ENCODE results near the gene C14orf93.

Gene C14orf93

DNA sequence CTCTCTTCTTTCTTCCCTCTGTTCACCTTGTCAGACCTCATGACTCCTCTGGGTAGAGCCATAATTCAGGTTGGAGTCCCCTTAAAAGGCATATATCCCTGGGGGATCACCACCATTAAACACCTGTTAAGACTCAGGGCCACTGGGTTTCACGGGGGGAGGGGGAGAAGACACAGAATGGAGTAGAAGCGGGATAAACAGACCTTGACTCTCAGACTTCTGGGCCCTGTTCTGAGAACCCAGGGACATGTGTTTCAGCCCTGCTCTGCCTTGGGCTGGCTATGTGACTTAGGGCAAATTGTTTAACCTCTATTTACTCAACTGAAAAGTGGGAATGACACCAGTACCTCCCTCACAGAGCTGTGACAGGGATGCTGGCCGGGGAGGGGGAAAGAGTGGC is 42.7 kb upstream of the C14orf93 start:
- no peaks in the 10 kb centered on the region for H3K36me3 ChIP-seq

DNA sequence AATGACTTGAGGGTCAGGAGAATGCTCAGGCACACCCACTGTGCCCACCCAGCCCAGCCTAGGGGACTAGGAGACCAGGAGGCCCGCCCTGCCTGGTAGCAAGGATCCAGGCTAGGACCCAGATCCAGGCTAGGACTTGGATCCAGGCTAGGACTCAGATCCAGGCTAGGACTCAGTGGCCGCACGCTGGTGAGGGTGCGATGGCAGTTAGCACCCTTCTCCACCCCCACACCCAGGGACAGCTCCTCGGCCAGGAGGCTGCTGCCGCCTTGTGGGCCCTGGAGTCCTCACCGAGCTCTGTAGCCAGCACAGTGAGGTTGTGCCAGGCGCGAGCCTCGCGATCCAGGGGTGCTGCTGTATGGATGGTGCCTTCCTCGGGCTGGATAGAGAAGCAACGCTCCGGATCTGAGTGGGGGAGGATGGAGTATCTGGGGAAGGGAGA is 42.3 kb upstream of the C14orf93 start:
- peaks cover 12 to 20% of the 10 kb centered on the region in 2 experiments for H3K4me1 ChIP-seq (ENCODE audit: control insufficient read depth in 1 of 2, insufficient read depth in 1 of 2, low read depth in 1 of 2, low read length in 1 of 2)
- H3K36me3 ChIP-seq, result no peaks in the 10 kb centered on the region
- peaks cover 17% of the 10 kb centered on the region for H3K27me3 ChIP-seq
- TF ChIP-seq, protein P1, sequence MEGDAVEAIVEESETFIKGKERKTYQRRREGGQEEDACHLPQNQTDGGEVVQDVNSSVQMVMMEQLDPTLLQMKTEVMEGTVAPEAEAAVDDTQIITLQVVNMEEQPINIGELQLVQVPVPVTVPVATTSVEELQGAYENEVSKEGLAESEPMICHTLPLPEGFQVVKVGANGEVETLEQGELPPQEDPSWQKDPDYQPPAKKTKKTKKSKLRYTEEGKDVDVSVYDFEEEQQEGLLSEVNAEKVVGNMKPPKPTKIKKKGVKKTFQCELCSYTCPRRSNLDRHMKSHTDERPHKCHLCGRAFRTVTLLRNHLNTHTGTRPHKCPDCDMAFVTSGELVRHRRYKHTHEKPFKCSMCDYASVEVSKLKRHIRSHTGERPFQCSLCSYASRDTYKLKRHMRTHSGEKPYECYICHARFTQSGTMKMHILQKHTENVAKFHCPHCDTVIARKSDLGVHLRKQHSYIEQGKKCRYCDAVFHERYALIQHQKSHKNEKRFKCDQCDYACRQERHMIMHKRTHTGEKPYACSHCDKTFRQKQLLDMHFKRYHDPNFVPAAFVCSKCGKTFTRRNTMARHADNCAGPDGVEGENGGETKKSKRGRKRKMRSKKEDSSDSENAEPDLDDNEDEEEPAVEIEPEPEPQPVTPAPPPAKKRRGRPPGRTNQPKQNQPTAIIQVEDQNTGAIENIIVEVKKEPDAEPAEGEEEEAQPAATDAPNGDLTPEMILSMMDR (IDR thresholded peaks at IDR 0.05), result no peak
- no peak overlapping the region for H3K27ac ChIP-seq
- H3K4me3 ChIP-seq (ENCODE audit: low read depth in 1 of 2, low read length in 1 of 2), result no peak overlapping the region
- no peaks in the 10 kb centered on the region for H3K9me3 ChIP-seq

More for the DNA sequence above, 42.7 kb upstream of the C14orf93 start:
- Histone ChIP-seq H3K27ac (no peak overlapping the region), H3K27me3 (peaks cover 17% of the 10 kb centered on the region), H3K4me1 (ENCODE audit: control insufficient read depth in 1 of 2, insufficient read depth in 1 of 2, low read depth in 1 of 2, low read length in 1 of 2) (peaks cover 13 to 22% of the 10 kb centered on the region in 2 experiments), H3K4me3 (ENCODE audit: low read depth in 1 of 2, low read length in 1 of 2) (no peak overlapping the region), H3K9me3 (no peaks in the 10 kb centered on the region)
- TF ChIP-seq, protein P1 (IDR thresholded peaks at IDR 0.05), result no peak

DNA sequence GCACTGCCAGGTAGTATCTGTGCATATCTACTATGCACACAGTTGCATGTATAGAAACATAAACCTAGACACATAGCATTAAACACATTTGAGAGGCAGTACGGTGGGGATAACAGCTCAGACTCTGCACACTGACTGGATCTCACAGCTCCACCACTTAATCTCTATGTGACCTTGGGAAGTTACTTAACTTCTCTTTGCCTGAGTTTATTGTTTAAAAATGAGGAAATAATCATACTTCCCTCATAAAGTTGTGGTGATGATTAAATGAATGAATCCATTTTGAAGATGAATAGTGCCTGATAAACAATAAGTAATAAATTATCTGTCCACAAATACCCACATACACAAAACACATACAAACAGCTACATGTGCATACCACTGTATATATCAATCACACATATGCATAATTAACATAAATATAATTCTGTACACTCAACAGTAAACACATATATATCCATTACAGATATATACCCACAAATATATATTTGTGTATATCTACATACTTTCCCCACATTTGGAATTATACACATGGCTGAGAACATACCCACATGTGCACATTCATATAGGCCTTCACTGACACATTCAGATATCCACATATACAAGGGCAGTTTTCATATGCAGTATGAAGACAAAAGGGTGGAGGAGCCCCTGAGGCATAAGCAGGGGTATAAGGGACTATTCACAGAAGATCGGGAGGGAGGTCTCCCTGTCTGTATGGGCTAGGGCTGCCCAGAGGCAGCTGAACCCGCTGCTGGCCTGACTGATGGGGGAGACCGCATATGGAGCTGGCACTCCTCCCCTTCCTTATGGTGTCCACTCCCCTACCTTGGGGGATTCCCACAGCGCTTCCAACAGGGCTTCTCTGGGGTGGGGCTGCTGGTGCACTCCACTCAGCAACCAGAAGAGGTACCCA is 41.5 kb upstream of the C14orf93 start:
- H3K36me3 ChIP-seq, result no peaks in the 10 kb centered on the region
- H3K4me3 ChIP-seq (ENCODE audit: low read depth in 1 of 2, low read length in 1 of 2), result no peak overlapping the region
- H3K27ac ChIP-seq, result peak overlapping the region; percentile 27
- H3K9me3 ChIP-seq, result no peaks in the 10 kb centered on the region
- TF ChIP-seq, protein P1 (IDR thresholded peaks at IDR 0.05), result no peak
- H3K27me3 ChIP-seq, result peaks cover 9% of the 10 kb centered on the region
- H3K4me1 ChIP-seq (ENCODE audit: control insufficient read depth in 1 of 2, insufficient read depth in 1 of 2, low read depth in 1 of 2, low read length in 1 of 2), result peaks cover 4 to 11% of the 10 kb centered on the region in 2 experiments

DNA sequence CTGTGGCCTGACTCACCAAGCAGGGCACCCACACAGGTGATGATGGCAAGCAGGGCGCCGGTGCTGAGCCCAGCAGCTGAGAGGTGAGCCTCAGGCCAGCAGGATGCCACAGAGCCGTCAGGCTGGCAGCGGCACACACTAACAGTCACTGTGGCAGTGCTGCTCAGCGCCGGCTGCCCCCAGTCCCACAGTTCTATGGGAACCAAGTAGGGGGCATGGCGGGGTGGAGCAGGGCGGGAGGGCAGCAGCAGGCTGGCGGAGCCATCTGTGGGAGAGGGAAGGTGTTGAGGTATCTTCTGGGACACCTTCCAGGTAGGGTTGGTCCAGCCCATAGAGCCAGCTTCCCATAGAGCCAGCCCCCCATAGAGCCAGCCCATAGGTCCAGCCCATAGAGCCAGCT is 39.1 kb upstream of the C14orf93 start:
- H3K4me3 ChIP-seq (ENCODE audit: low read depth in 1 of 2, low read length in 1 of 2), result no peak overlapping the region
- no peak overlapping the region for H3K27ac ChIP-seq
- H3K4me1 ChIP-seq (ENCODE audit: control insufficient read depth in 1 of 2, insufficient read depth in 1 of 2, low read depth in 1 of 2, low read length in 1 of 2), result peaks cover 0 to 8% of the 10 kb centered on the region in 2 experiments
- no peaks in the 10 kb centered on the region for H3K36me3 ChIP-seq
- TF ChIP-seq, protein P1 (IDR thresholded peaks at IDR 0.05), result no peak
- peaks cover 6% of the 10 kb centered on the region for H3K27me3 ChIP-seq
- H3K9me3 ChIP-seq, result no peaks in the 10 kb centered on the region

DNA sequence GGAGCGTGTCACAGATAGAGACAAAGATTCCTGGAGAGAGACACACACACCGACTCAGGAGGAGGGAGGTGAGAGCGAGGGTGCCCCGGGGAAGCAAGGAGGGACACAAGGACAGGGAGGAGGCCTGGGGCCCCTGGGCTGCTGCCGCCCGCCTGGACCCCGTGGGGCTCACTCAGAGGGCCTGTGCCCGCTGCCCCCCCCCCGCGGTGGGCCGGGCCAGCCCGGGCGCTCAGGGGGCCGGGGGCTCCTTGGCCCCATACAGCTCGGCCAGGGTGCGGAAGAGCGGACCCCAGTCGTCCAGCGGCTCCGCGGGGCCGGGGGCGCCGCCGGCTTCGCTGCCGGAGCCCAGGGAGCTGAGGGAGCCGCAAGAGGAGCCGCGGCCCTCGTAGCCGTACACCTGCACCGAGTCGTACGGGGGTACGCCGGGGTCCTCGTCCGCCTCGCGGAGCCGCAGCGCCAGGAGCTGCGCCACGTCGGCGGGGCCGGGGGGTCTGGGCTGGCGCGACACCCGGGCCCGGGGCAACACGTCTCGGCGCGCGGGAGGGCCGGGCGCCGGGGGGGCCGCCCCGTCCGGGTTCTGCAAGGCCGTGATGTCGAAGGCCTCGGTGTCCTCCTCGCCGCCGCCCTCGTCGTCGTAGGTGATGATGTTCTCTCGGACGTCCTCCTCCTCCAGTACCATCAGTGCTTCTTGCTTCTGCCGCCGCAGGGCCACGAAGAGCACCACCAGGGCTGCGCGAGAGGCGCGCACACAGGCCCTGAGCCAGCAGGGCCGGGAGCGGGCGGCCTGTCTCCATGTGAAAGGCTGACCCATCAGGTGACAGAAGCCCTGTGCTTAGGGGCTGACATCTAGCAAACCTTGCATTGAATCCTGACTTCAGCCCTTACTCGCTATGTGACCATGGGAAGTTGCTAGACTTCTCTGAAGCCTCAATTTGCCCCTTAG is 38.1 kb upstream of the C14orf93 start:
- Histone ChIP-seq H3K4me1 (ENCODE audit: control insufficient read depth in 1 of 2, insufficient read depth in 1 of 2, low read depth in 1 of 2, low read length in 1 of 2) (peaks cover 0 to 8% of the 10 kb centered on the region in 2 experiments), H3K4me3 (ENCODE audit: low read depth in 1 of 2, low read length in 1 of 2) (no peak overlapping the region), H3K9me3 (no peaks in the 10 kb centered on the region), H3K27ac (no peak overlapping the region), H3K27me3 (peaks cover 6% of the 10 kb centered on the region), H3K36me3 (no peaks in the 10 kb centered on the region)
- TF ChIP-seq, protein P1 (IDR thresholded peaks at IDR 0.05), result no peak
